SJCRH30 (cell line): ENCODE measurements around the gene TMEFF1. TPM values are rescaled to one million over a fixed set of nuclear protein-coding genes. Genes with fewer than 3 reads are reported as not detected.
A peak's percentile ranks its signal among the peaks of the same experiment; 100 is the strongest.

ENCODE experiments used
- DNase-seq, 2 experiments: peaks; one replicate each; pipeline ENCODE4 v3.0.0-alpha.2; 2015 to 2020
- H3K27ac ChIP-seq: fragments of 250-450 bp; sonication (Bioruptor Pico); 2 replicates; pipeline ENCODE4 v1.5.1; 2020; ENCODE audit warnings: mild to moderate bottlenecking, moderate library complexity
- H3K27me3 ChIP-seq: fragments of 250-450 bp; sonication (Bioruptor Pico); 2 replicates; pipeline ENCODE4 v1.5.1; 2020; ENCODE audit warnings: mild to moderate bottlenecking, moderate library complexity
- H3K36me3 ChIP-seq: fragments of 250-450 bp; sonication (Bioruptor Pico); 2 replicates; pipeline ENCODE4 v1.5.1; 2020; ENCODE audit warnings: mild to moderate bottlenecking, moderate library complexity
- H3K4me1 ChIP-seq: fragments of 250-450 bp; sonication (Bioruptor Pico); 2 replicates; pipeline ENCODE4 v1.5.1; 2020; ENCODE audit warnings: mild to moderate bottlenecking, moderate library complexity
- H3K4me3 ChIP-seq: fragments of 250-450 bp; sonication (Bioruptor Pico); 2 replicates; pipeline ENCODE4 v1.5.1; 2020; ENCODE audit warnings: mild to moderate bottlenecking, moderate library complexity
- H3K9me3 ChIP-seq: fragments of 250-450 bp; sonication (Bioruptor Pico); replicated peaks from 2 replicates; pipeline ENCODE4 v1.5.1; 2020; ENCODE audit warnings: mild to moderate bottlenecking, moderate library complexity
- total RNA-seq: library from RNA; depleted of rRNA; stranded (reverse); fragments of >200 nt; shearing (Covaris generic); gene quantifications from 2 replicates; pipeline ENCODE4 v1.2.3, GENCODE V29; 2014

TMEFF1 gene
- total RNA-seq, 1 experiment from 2014 or later: 20.6 TPM

GRCh38 chr9:100466171-100466828, 6.6 kb upstream of the TMEFF1 start:
- no peaks in the 10 kb centered on the region for H3K9me3 ChIP-seq
- no peak for DNase-seq
- no peaks in the 10 kb centered on the region for H3K36me3 ChIP-seq
- H3K4me1 ChIP-seq: no peaks in the 10 kb centered on the region
- no peaks in the 10 kb centered on the region for H3K27me3 ChIP-seq
- no peak overlapping the region for H3K4me3 ChIP-seq
- H3K27ac ChIP-seq: no peak overlapping the region

- no peak for DNase-seq
- Histone ChIP-seq H3K27me3 (no peaks in the 10 kb centered on the region), H3K9me3 (no peaks in the 10 kb centered on the region), H3K27ac (no peak overlapping the region), H3K4me1 (no peaks in the 10 kb centered on the region), H3K4me3 (no peak overlapping the region), H3K36me3 (no peaks in the 10 kb centered on the region)
These were observed 6.1 kb upstream of the TMEFF1 start for GRCh38 chr9:100466829-100467221.

GRCh38 chr9:100468041-100468440, 4.9 kb upstream of the TMEFF1 start:
- Histone ChIP-seq H3K4me3 (no peak overlapping the region), H3K9me3 (no peaks in the 10 kb centered on the region), H3K36me3 (no peaks in the 10 kb centered on the region)

GRCh38 chr9:100472268-100472667, 681 bp upstream of the TMEFF1 start:
- no peak overlapping the region for H3K27ac ChIP-seq
- H3K4me1 ChIP-seq: peaks cover 6% of the 10 kb centered on the region; the same call in 1 of the 2 replicates
- no peaks in the 10 kb centered on the region for H3K36me3 ChIP-seq
- H3K4me3 ChIP-seq: peak overlapping the region; percentile 82
- no peaks in the 10 kb centered on the region for H3K9me3 ChIP-seq
- H3K27me3 ChIP-seq: no peaks in the 10 kb centered on the region
- no peak for DNase-seq

More at GRCh38 chr9:100468041-100468440, 4.9 kb upstream of the TMEFF1 start:
- no peak overlapping the region for H3K27ac ChIP-seq
- no peaks in the 10 kb centered on the region for H3K27me3 ChIP-seq
- no peaks in the 10 kb centered on the region for H3K4me1 ChIP-seq
- DNase-seq: no peak

GRCh38 chr9:100473276-100474081, 530 bp downstream of the TMEFF1 start:
- Histone ChIP-seq H3K36me3 (no peaks in the 10 kb centered on the region), H3K4me1 (peaks cover 6% of the 10 kb centered on the region; the same call in 1 of the 2 replicates), H3K27me3 (no peaks in the 10 kb centered on the region), H3K4me3 (peak overlapping the region; percentile 82), H3K27ac (peak overlapping the region; percentile 29; the same call in 1 of the 2 replicates), H3K9me3 (no peaks in the 10 kb centered on the region)
- peak; percentile 53 to 64 for DNase-seq

GRCh38 chr9:100474082-100474923, 1.4 kb downstream of the TMEFF1 start:
- DNase-seq: peak; percentile 29 to 47
- Histone ChIP-seq H3K27me3 (no peaks in the 10 kb centered on the region), H3K27ac (peak overlapping the region; percentile 21; the same call in 1 of the 2 replicates), H3K4me1 (peaks cover 6% of the 10 kb centered on the region; the same call in 1 of the 2 replicates), H3K36me3 (no peaks in the 10 kb centered on the region), H3K4me3 (peak overlapping the region; percentile 82), H3K9me3 (no peaks in the 10 kb centered on the region)

GRCh38 chr9:100474924-100475276, 2.0 kb downstream of the TMEFF1 start:
- H3K9me3 ChIP-seq: no peaks in the 10 kb centered on the region
- no peaks in the 10 kb centered on the region for H3K36me3 ChIP-seq
- no peak for DNase-seq
- peaks cover 6% of the 10 kb centered on the region; the same call in 1 of the 2 replicates for H3K4me1 ChIP-seq
- H3K27me3 ChIP-seq: no peaks in the 10 kb centered on the region
- no peak overlapping the region; the same call in 1 of the 2 replicates for H3K27ac ChIP-seq
- peak overlapping the region; percentile 82 for H3K4me3 ChIP-seq

- peaks cover 6% of the 10 kb centered on the region for H3K4me1 ChIP-seq
- no peaks in the 10 kb centered on the region for H3K36me3 ChIP-seq
- H3K27me3 ChIP-seq: no peaks in the 10 kb centered on the region
- H3K4me3 ChIP-seq: no peak overlapping the region
- no peaks in the 10 kb centered on the region for H3K9me3 ChIP-seq
- DNase-seq: no peak
- no peak overlapping the region for H3K27ac ChIP-seq
These were observed 4.3 kb downstream of the TMEFF1 start for GRCh38 chr9:100477241-100477640.

- peaks cover 6% of the 10 kb centered on the region for H3K4me1 ChIP-seq
- H3K4me3 ChIP-seq: no peak overlapping the region
- H3K36me3 ChIP-seq: no peaks in the 10 kb centered on the region
- no peaks in the 10 kb centered on the region for H3K27me3 ChIP-seq
- no peak for DNase-seq
- H3K9me3 ChIP-seq: no peaks in the 10 kb centered on the region
- no peak overlapping the region for H3K27ac ChIP-seq
These were observed 5.2 kb downstream of the TMEFF1 start for GRCh38 chr9:100478192-100478591.

GRCh38 chr9:100479820-100480219, 6.9 kb downstream of the TMEFF1 start:
- no peak for DNase-seq
- Histone ChIP-seq H3K36me3 (no peaks in the 10 kb centered on the region), H3K4me3 (no peak overlapping the region), H3K27me3 (no peaks in the 10 kb centered on the region), H3K9me3 (no peaks in the 10 kb centered on the region), H3K27ac (no peak overlapping the region), H3K4me1 (peaks cover under 1% of the 10 kb centered on the region)

GRCh38 chr9:100485196-100485595, 12.2 kb downstream of the TMEFF1 start:
- no peak for DNase-seq
- Histone ChIP-seq H3K4me3 (no peak overlapping the region), H3K27me3 (no peaks in the 10 kb centered on the region), H3K36me3 (no peaks in the 10 kb centered on the region), H3K27ac (no peak overlapping the region), H3K9me3 (no peaks in the 10 kb centered on the region), H3K4me1 (no peaks in the 10 kb centered on the region; the same call in 1 of the 2 replicates)

GRCh38 chr9:100486479-100487176, 13.7 kb downstream of the TMEFF1 start:
- Histone ChIP-seq H3K27ac (no peak overlapping the region), H3K27me3 (no peaks in the 10 kb centered on the region), H3K4me3 (no peak overlapping the region), H3K4me1 (no peaks in the 10 kb centered on the region), H3K9me3 (no peaks in the 10 kb centered on the region), H3K36me3 (no peaks in the 10 kb centered on the region)
- DNase-seq: no peak

- no peaks in the 10 kb centered on the region for H3K27me3 ChIP-seq
- H3K4me3 ChIP-seq: no peak overlapping the region
- H3K4me1 ChIP-seq: no peaks in the 10 kb centered on the region
- no peak overlapping the region for H3K27ac ChIP-seq
- DNase-seq: no peak
- H3K36me3 ChIP-seq: no peaks in the 10 kb centered on the region
- no peaks in the 10 kb centered on the region for H3K9me3 ChIP-seq
These were observed 15.2 kb downstream of the TMEFF1 start for GRCh38 chr9:100488177-100488576.

GRCh38 chr9:100489836-100490235, 16.9 kb downstream of the TMEFF1 start:
- DNase-seq: no peak
- Histone ChIP-seq H3K27ac (no peak overlapping the region), H3K9me3 (no peaks in the 10 kb centered on the region), H3K36me3 (no peaks in the 10 kb centered on the region), H3K4me1 (no peaks in the 10 kb centered on the region), H3K27me3 (no peaks in the 10 kb centered on the region), H3K4me3 (no peak overlapping the region)
